Keratinocyte (primary cell): ENCODE data around the gene THTPA. TPM values are rescaled to one million over a fixed set of nuclear protein-coding genes. Genes with fewer than 3 reads are reported as not detected.

Experiments used
- DNase-seq: peaks from one replicate; pipeline ENCODE4 v3.0.0-alpha.2; 2011; ENCODE audit warnings: low read depth, missing footprints, low spot score
- FAIRE-seq: peaks from 2 replicates; lab custom pipeline; 2011; peaks lifted over from hg19 to GRCh38; lab: Jason Lieb, UNC
- H2AFZ ChIP-seq: 2 replicates; pipeline ENCODE4 v1.6.0; 2012; ENCODE audit warnings: low read length, control low read depth, inconsistent platforms; ENCODE audit not compliant: control insufficient read depth
- H3K27ac ChIP-seq: 2 replicates; pipeline ENCODE4 v1.5.1; 2011; ENCODE audit warnings: low read length; ENCODE audit not compliant: control insufficient read depth, insufficient read depth
- H3K27me3 ChIP-seq: 3 replicates; pipeline ENCODE4 v1.6.0; 2011; ENCODE audit warnings: low read length; ENCODE audit not compliant: control insufficient read depth, insufficient read depth; ENCODE audit errors: extremely low read depth
- H3K36me3 ChIP-seq, 2 experiments: 2 replicates in 1 of 2; 3 replicates in 1 of 2; pipeline ENCODE4 v1.5.1; 2011; ENCODE audit warnings: low read length in 2 of 2, mild to moderate bottlenecking in 1 of 2; ENCODE audit not compliant: control insufficient read depth in 2 of 2, insufficient read depth in 2 of 2; ENCODE audit errors: extremely low read depth in 1 of 2
- H3K4me1 ChIP-seq: 3 replicates; pipeline ENCODE4 v1.5.1; 2011; ENCODE audit warnings: low read length; ENCODE audit not compliant: control insufficient read depth, insufficient read depth; ENCODE audit errors: extremely low read depth
- H3K4me2 ChIP-seq: 3 replicates; pipeline ENCODE4 v1.6.0; 2011; ENCODE audit warnings: low read depth, low read length; ENCODE audit not compliant: control insufficient read depth, insufficient read depth; ENCODE audit errors: extremely low read depth
- H3K4me3 ChIP-seq, 3 experiments: fragments of 200-600 bp in 1 of 3; sonication (generic) in 1 of 3; 2 replicates in 2 of 3; 3 replicates in 1 of 3; pipeline ENCODE4 v1.5.1; 2011 to 2016; ENCODE audit warnings: low read length in 3 of 3, mild to moderate bottlenecking in 3 of 3, control low read depth in 2 of 3, inconsistent platforms in 1 of 3, low read depth in 1 of 3, mixed read lengths in 1 of 3, mixed run types in 1 of 3, moderate library complexity in 1 of 3; ENCODE audit not compliant: control insufficient read depth in 2 of 3, insufficient read depth in 2 of 3; ENCODE audit errors: extremely low read depth in 1 of 3
- H3K79me2 ChIP-seq: 2 replicates; pipeline ENCODE4 v1.6.0; 2012; ENCODE audit warnings: low read length; ENCODE audit not compliant: control insufficient read depth, insufficient read depth
- H3K9ac ChIP-seq: 3 replicates; pipeline ENCODE4 v1.6.0; 2011; ENCODE audit warnings: low read length; ENCODE audit not compliant: control insufficient read depth, insufficient read depth; ENCODE audit errors: extremely low read depth
- H3K9me1 ChIP-seq: 3 replicates; pipeline ENCODE4 v1.6.0; 2011; ENCODE audit warnings: low read length; ENCODE audit not compliant: control insufficient read depth, insufficient read depth; ENCODE audit errors: extremely low read depth
- H3K9me3 ChIP-seq: 2 replicates; pipeline ENCODE4 v1.5.1; 2012; ENCODE audit warnings: low read depth, low read length; ENCODE audit not compliant: control insufficient read depth
- H4K20me1 ChIP-seq: 3 replicates; pipeline ENCODE4 v1.6.0; 2011; ENCODE audit warnings: low read length; ENCODE audit not compliant: control insufficient read depth, insufficient read depth; ENCODE audit errors: extremely low read depth
- EZH2 ChIP-seq: IDR thresholded peaks from one replicate; pipeline ENCODE4 v1.6.1; 2012; ENCODE audit warnings: inconsistent platforms, mild to moderate bottlenecking, low read length, moderate library complexity
- dilution Hi-C: fragments of 300-500 bp; cut with MboI; formaldehyde crosslinking; loops from one replicate; pipeline ENCODE4 v1.7.0; 2020; ENCODE audit warnings: low sequenced_read_pairs; ENCODE audit not compliant: extremely low pct_ligation_motif_present
- polyA plus RNA-seq, 5 experiments: library from polyadenylated mRNA; depleted of rRNA in 3 of 5; stranded (reverse) in 3 of 5; stranded (forward) in 1 of 5; unstranded in 1 of 5; fragments of >200 nt; gene quantifications; 1 replicate in 1 of 5; 2 replicates in 3 of 5; 3 replicates in 1 of 5; pipeline versions ENCODE4 v1.2.1 to v1.2.3, GENCODE V29; 2011 to 2012; ENCODE audit warnings: missing spikeins in 2 of 5, low read depth in 1 of 5, low replicate concordance in 1 of 5
- TF ChIP-seq, protein P1 (sequence below), 3 experiments: IDR thresholded peaks in 1 of 3; conservative IDR thresholded peaks in 1 of 3; optimal IDR thresholded peaks in 1 of 3; 2 replicates in 2 of 3; 3 replicates in 1 of 3; pipeline versions ENCODE3 to v1.5.1; 2011; ENCODE audit warnings: low read length in 3 of 3, mild to moderate bottlenecking in 3 of 3, moderate library complexity in 2 of 3, control low read depth in 1 of 3, inconsistent platforms in 1 of 3; ENCODE audit not compliant: insufficient read depth in 2 of 3; ENCODE audit errors: extremely low read depth in 1 of 3

Gene THTPA
- polyA plus RNA-seq, 1 donor (not counting 4 experiments of a cell fraction or from before 2014, with no cell fraction given) = 3.2 TPM

DNA sequence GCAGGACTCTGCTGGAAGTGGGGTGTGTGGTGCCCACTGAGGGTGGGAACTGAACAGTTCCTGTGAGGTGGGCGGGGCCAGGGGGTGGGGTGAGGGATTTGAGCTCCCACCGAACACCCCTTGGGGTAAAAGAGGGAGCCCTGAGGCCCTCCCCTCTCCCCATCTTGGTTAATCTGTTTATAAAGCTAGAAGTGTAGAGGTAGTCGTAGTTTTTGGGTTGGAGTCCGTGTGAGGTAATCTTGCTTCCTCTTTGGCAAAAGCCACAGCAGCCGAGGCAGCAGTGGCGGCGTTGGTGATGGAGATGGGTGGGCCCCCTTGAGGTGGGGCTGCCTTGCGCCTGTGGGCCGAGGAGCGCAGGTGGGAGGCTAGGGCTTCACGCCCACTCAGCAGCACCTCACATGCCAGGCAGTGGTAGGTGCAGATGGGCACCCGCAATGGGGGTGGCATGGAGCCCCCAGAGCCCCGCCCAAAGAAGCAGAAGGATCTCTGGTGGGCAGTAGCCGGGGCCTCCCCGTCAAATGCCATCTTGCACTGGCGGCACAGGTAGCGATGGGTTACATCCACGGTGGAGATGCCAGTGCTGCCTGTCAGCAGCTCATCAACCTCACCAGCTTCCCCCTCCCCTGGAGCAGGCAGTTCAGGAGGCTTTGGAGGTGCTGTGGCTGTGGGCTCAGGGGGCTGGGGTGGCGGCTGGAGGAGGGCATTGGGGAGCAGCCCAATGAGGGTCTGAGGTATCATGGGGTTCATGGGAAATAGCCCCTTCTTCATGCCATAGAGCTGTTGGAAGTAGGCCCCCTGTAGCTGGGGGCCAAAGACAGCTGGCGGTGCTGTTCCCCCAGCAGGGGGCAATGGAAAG, 34.1 kb upstream of the THTPA start:
- Histone ChIP-seq H3K79me2 (no peaks in the 10 kb centered on the region), H3K9ac (no peak overlapping the region), H3K9me3 (no peaks in the 10 kb centered on the region), H4K20me1 (no peaks in the 10 kb centered on the region), H3K4me1 (no peaks in the 10 kb centered on the region), H2AFZ (no peak overlapping the region), H3K27ac (no peak overlapping the region), H3K9me1 (no peaks in the 10 kb centered on the region), H3K27me3 (no peaks in the 10 kb centered on the region), H3K4me2 (no peak overlapping the region), H3K36me3 (peaks cover 0 to 2% of the 10 kb centered on the region in 2 experiments), H3K4me3 (no peak overlapping the region)
- DNase-seq (no peak), FAIRE-seq (no peak)
- no peak for TF ChIP-seq EZH2
- TF ChIP-seq, protein P1, sequence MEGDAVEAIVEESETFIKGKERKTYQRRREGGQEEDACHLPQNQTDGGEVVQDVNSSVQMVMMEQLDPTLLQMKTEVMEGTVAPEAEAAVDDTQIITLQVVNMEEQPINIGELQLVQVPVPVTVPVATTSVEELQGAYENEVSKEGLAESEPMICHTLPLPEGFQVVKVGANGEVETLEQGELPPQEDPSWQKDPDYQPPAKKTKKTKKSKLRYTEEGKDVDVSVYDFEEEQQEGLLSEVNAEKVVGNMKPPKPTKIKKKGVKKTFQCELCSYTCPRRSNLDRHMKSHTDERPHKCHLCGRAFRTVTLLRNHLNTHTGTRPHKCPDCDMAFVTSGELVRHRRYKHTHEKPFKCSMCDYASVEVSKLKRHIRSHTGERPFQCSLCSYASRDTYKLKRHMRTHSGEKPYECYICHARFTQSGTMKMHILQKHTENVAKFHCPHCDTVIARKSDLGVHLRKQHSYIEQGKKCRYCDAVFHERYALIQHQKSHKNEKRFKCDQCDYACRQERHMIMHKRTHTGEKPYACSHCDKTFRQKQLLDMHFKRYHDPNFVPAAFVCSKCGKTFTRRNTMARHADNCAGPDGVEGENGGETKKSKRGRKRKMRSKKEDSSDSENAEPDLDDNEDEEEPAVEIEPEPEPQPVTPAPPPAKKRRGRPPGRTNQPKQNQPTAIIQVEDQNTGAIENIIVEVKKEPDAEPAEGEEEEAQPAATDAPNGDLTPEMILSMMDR (optimal IDR thresholded peaks at IDR 0.05 in 1 of 3, IDR thresholded peaks at IDR 0.05 in 1 of 3, conservative IDR thresholded peaks at IDR 0.05 in 1 of 3; ENCODE audit: extremely low read depth in 1 of 3, insufficient read depth in 2 of 3, low read length in 3 of 3) = no peak
- dilution Hi-C loops = no loop called here

DNA sequence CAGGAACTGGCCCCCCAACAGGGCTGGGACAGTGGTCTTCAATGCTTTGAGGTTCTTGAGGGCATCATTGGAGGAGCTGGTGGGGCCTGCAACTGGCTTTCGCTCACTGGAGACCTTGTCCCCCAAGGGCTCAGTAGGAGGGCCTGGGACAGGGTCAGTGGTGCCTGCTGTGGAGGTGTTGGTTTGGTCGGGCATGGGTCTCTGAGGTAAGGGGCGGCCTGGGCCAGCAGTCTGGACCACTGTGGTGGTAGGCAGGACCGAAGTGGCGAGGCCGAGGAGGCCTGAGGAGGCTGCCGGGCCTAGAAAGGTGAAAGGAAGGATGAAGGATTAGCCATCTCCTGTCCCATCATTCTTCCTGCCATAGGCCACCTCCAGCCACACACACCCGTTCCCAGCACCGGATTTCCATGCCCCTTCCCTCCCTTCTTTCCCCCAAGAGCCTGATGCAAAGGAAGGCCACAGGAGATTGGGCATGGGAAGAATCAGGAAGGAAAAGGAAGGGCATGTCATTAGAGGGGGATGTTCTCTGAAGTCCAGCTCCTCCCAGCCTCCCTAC, 33.4 kb upstream of the THTPA start:
- Histone ChIP-seq H3K9me1 (no peaks in the 10 kb centered on the region), H3K27me3 (no peaks in the 10 kb centered on the region), H3K4me2 (no peak overlapping the region), H4K20me1 (no peaks in the 10 kb centered on the region), H3K4me3 (no peak overlapping the region), H3K79me2 (no peaks in the 10 kb centered on the region), H3K4me1 (no peaks in the 10 kb centered on the region), H3K9me3 (no peaks in the 10 kb centered on the region), H3K27ac (no peak overlapping the region), H3K36me3 (peaks cover 0 to 3% of the 10 kb centered on the region in 2 experiments), H3K9ac (no peak overlapping the region), H2AFZ (no peak overlapping the region)
- TF ChIP-seq, protein P1 (optimal IDR thresholded peaks at IDR 0.05 in 1 of 3, IDR thresholded peaks at IDR 0.05 in 1 of 3, conservative IDR thresholded peaks at IDR 0.05 in 1 of 3; ENCODE audit: extremely low read depth in 1 of 3, insufficient read depth in 2 of 3, low read length in 3 of 3) = no peak
- FAIRE-seq = no peak
- dilution Hi-C loops = no loop called here
- DNase-seq = no peak
